Colonic mucosa (tissue), 4 donors: ENCODE data around the gene CALCB. TPM values are rescaled to one million over a fixed set of nuclear protein-coding genes. Genes with fewer than 3 reads are reported as not detected.

Source experiments
- DNase-seq: peaks from one replicate; pipeline ENCODE4 v3.0.0-alpha.2; 2020
- H3K27ac ChIP-seq: fragments of 200-600 bp; one replicate; pipeline ENCODE4 v1.8.0; 2021
- H3K27me3 ChIP-seq: fragments of 200-600 bp; one replicate; pipeline ENCODE4 v1.8.0; 2021
- H3K36me3 ChIP-seq: fragments of 200-600 bp; one replicate; pipeline ENCODE4 v1.8.0; 2021
- H3K4me1 ChIP-seq: fragments of 200-600 bp; one replicate; pipeline ENCODE4 v1.8.0; 2021; ENCODE audit warnings: mild to moderate bottlenecking
- H3K4me3 ChIP-seq: fragments of 200-600 bp; one replicate; pipeline ENCODE4 v1.8.0; 2021
- H3K9ac ChIP-seq, 2 donors: one replicate each; pipeline ENCODE4 v1.7.0; 2013; ENCODE audit warnings: control low read depth in 2 of 2, low read depth in 2 of 2, low read length in 2 of 2
- H3K9me3 ChIP-seq: fragments of 200-600 bp; one replicate; pipeline ENCODE4 v1.8.0; 2021
- intact Hi-C: fragments of 100-400 bp; cut with DNase I; formaldehyde crosslinking; loops from one replicate; pipeline ENCODE4 v1.14.1; 2022
- total RNA-seq, 2 donors: library from RNA; stranded (reverse); fragmentation: NEBNext Ultra II Directional in 1 of 2; extraction: Animal tissue kit (Norgen Biotek cat#: 25700) in 1 of 2; gene quantifications; one replicate each; pipeline ENCODE4 v1.2.1, GENCODE V29; 2021
- TF ChIP-seq, protein P1 (sequence below): fragments of 200-600 bp; IDR thresholded peaks from one replicate; pipeline ENCODE4 v1.8.0; 2022; ENCODE audit warnings: antibody characterized with exemption, mild to moderate bottlenecking
- donor health status: healthy.
- donor health status: DM: no; HTN: no; CAD: no.
- donor health status: DM: no; HTN: no; CAD: no.

CALCB gene
- total RNA-seq, 2 donors from 2014 or later, result 0.16 TPM; not detected in 1

DNA sequence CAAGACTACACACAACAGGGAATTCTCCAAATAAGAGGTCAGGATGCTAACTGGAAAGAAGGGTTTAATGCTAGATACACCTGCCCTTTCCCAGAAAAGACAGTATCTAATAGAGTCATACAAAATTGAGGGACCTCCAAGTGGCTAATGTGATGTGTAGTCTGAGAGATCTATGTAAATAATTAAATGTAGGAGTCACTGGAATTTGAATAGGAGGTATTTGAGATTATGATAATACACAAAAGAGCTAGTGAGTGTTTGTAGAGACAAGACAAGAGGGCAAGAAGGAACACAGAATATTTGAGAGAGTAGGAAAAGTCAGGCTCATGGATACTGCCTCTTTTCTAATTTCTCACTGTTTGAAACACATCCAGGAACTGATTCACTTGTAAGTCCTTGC, 25.9 kb downstream of the CALCB start:
- DNase-seq, result no peak
- no peak overlapping the region for H3K27ac ChIP-seq
- H3K4me3 ChIP-seq, result no peak overlapping the region
- H3K9ac ChIP-seq, result no peak overlapping the region
- no peaks in the 10 kb centered on the region for H3K36me3 ChIP-seq
- H3K9me3 ChIP-seq, result no peaks in the 10 kb centered on the region
- intact Hi-C loops, result no loop called here
- no peaks in the 10 kb centered on the region for H3K4me1 ChIP-seq
- TF ChIP-seq, protein P1, sequence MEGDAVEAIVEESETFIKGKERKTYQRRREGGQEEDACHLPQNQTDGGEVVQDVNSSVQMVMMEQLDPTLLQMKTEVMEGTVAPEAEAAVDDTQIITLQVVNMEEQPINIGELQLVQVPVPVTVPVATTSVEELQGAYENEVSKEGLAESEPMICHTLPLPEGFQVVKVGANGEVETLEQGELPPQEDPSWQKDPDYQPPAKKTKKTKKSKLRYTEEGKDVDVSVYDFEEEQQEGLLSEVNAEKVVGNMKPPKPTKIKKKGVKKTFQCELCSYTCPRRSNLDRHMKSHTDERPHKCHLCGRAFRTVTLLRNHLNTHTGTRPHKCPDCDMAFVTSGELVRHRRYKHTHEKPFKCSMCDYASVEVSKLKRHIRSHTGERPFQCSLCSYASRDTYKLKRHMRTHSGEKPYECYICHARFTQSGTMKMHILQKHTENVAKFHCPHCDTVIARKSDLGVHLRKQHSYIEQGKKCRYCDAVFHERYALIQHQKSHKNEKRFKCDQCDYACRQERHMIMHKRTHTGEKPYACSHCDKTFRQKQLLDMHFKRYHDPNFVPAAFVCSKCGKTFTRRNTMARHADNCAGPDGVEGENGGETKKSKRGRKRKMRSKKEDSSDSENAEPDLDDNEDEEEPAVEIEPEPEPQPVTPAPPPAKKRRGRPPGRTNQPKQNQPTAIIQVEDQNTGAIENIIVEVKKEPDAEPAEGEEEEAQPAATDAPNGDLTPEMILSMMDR, result no peak
- no peaks in the 10 kb centered on the region for H3K27me3 ChIP-seq

DNA sequence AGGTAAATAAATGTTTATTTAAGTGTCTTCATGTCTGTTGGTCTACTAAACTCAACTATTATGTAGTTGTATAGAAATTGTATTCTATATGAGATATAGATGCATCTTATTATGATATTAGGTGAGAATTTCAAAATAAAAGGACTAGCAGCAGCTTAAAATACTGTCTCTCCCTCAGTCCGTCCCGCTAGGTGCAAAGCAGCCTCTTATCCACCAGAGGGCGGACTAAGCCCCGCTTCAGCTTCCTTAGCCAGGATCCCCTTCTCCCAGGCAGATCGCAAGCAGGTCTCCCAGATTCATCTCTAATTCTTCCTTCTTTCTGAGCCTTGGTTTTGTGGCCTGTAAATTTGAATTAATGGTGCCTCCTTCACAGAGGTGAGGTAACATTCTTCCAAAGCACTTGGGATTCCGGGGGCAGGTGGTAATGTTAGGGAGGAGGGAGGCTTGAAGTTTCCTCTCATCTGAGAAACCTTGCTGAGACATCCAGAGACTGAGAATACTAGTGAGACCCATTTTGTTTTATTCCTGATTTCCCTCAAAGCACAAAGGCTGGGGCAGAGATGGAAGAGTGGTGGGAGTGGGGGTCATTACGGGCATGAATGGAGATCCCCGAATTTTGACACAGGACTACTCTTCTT, 27.8 kb downstream of the CALCB start:
- Histone ChIP-seq H3K27ac (no peak overlapping the region), H3K9ac (no peak overlapping the region), H3K27me3 (no peaks in the 10 kb centered on the region), H3K4me3 (no peak overlapping the region), H3K36me3 (no peaks in the 10 kb centered on the region), H3K4me1 (no peaks in the 10 kb centered on the region), H3K9me3 (no peaks in the 10 kb centered on the region)
- intact Hi-C loops, result loop anchor here (1.0 to 5.0 kb wide), 2 partner anchors 56 to 107 kb away; no protein-coding TSS in a partner anchor
- TF ChIP-seq, protein P1, result peak; percentile 90
- DNase-seq, result peak; percentile 65

DNA sequence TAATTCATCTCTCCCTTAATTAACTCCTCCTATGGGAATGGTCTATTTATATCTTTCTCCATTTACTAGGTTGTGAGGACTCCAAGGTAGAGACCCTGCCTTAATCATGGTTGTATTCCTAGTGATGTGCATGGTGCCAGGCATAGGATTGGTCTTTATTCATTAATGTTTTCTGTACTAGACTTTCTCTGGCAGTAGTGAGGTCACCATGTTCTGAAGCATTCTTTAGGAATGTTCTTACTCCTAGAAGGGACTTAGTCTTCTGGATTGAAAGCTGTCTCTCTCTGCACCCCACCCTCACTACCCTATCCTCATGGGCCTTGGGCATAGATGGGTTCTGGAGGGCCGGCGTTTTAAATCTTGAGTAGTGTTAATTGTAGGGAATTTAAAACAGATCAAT, 30.8 kb downstream of the CALCB start:
- H3K9ac ChIP-seq, result no peak overlapping the region
- H3K36me3 ChIP-seq, result no peaks in the 10 kb centered on the region
- H3K4me1 ChIP-seq, result no peaks in the 10 kb centered on the region
- no peak overlapping the region for H3K27ac ChIP-seq
- no peaks in the 10 kb centered on the region for H3K9me3 ChIP-seq
- no peaks in the 10 kb centered on the region for H3K27me3 ChIP-seq
- H3K4me3 ChIP-seq, result no peak overlapping the region
- TF ChIP-seq, protein P1, result no peak
- no peak for DNase-seq
- intact Hi-C loops, result loop anchor here (5.0 kb wide), 1 partner anchor 53 kb away; no protein-coding TSS in a partner anchor

DNA sequence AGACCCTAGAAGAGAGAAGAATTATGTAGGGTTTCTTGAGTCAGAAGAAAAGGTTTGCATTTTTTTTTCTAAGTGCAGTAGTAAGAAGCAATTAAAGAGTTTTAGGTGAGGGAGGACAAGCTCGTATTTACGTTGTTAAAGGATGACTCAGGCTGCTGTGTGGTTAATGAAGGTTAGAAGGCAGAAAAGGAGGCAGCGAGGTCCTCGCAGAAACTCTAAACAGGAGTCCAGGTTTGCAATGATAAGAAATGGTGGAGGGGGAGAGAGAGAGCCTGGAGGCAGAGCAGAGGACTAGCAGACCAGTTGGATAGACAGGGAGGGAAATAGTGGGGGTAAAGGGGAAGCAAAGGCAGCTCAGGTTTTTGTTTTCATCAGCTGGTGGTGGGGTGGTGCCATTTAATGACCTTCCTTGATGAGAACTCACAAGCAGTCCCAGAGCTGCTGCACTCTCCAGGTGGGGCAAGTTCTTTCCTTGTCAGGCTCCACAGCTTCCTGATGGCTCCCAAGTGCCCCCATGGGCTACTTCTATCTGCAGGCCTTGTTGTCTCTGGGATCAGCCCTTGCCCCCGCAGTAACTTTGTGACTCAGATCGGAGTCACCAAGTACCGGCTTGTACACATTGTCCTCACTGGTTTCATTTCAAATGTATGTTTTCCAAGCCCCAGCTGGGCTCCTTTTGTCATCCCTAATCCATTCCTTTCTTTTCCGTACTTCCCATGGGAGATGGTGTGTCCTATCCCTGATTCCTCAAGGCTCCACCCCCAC, 33.0 kb downstream of the CALCB start:
- Histone ChIP-seq H3K27ac (no peak overlapping the region), H3K36me3 (no peaks in the 10 kb centered on the region), H3K27me3 (no peaks in the 10 kb centered on the region), H3K9ac (no peak overlapping the region), H3K9me3 (no peaks in the 10 kb centered on the region), H3K4me1 (no peaks in the 10 kb centered on the region), H3K4me3 (no peak overlapping the region)
- intact Hi-C loops, result no loop called here
- no peak for DNase-seq
- TF ChIP-seq, protein P1, result no peak

DNA sequence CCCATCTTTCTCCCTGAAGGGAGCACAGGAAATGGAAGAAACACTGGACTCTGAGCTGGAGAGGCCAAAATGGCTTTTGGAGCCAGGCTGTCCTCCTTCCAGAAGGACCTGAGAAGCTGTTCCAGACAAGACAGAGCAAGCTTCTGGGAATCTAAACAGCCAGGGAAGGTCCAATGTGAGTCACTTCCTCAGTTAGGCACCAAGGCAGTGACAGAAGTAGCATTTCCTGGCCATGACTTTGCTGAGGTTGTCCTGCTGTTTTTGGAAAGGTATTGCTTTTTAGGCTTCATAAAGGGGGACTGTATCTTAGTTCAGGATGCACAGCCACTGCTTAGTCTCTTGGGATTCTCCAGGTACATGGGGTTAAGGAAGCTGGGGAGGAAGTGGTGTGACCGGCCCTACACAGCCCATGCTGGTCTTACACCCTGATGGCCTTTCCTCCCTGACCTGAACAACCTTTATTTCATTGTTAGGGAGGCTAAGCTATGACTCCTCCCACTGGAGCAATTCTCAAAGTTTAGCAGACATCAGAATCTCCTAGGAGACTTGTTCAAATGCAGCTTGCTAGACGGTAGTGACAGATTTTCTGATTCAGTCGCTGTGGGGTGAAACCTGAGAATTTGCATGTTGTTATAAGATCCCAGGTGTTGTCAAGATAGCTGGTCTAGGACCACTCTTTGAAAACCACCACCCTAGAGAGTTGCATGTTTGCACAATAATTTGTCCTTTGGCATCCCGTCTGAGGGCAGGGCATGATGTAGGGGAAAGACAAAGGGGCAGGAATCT, 34.5 kb downstream of the CALCB start:
- no peak overlapping the region for H3K4me3 ChIP-seq
- no peak overlapping the region for H3K27ac ChIP-seq
- no peaks in the 10 kb centered on the region for H3K27me3 ChIP-seq
- no peaks in the 10 kb centered on the region for H3K9me3 ChIP-seq
- H3K36me3 ChIP-seq, result no peaks in the 10 kb centered on the region
- intact Hi-C loops, result no loop called here
- DNase-seq, result no peak
- H3K9ac ChIP-seq, result no peak overlapping the region
- TF ChIP-seq, protein P1, result no peak
- H3K4me1 ChIP-seq, result no peaks in the 10 kb centered on the region
